DMS153 treated with DMSO at 0.1 percent for 48 hours (cell line): ENCODE measurements around the gene NPSR1.
"Not testable (repeated sequence)": the region's sequence is repeated elsewhere in the genome, so short reads cannot be mapped to it uniquely, and the experiment has no call there.

ENCODE experiments used
- DNase-seq: peaks from one replicate; lab custom pipeline; 2025; ENCODE audit not compliant: unreplicated experiment; lab: John Stamatoyannopoulos, UW

Gene NPSR1

GRCh38 chr7:34657632-34658268 lies at the start of gene NPSR1:
TSS of gene NPSR1 (plus strand) at chr7:34658218. CDS start at chr7:34658413, 195 bp downstream.
- no peak for DNase-seq

DNA sequence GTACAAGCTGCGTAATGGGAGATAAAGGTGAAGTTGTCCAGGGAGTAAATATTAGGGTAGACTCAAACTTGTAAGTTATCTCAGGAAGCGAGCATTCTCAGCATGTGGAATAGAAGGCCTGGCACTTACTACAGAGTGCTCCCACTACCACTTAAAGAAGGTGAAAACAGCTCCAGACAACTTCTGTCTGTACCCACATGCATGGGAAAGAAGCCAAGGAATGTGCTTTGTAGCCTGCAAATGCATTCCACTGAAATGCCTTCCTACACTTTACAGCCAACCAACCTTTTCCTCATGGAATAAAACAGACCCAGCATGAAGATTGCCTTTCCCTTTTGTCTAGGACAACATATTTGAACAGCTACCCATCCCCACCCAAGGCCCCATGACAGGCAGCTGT lies 45.4 kb upstream of the NPSR1 start:
- DNase-seq, result no peak

- no peak for DNase-seq
Measured at GRCh38 chr7:34620425-34620824, 37.6 kb upstream of the NPSR1 start.

DNA sequence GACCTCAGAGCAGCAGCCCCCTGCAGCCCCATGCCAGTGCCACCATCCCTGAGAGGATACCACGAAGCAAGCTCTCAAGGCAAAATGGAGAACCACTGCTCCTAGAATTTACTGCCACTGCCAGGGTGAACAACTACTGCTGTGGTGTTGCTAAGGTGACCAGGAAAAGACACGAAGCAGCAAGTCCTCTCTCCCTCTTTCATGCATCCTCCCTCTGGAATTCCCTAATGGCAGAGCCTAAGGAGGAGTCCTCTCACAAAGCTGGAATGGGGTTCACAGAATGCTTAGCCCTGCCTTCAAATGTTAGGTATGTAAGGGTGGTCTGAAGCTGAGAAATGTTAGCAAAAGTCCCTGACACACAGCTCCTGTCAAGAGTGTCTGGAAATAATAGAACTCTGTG lies 35.8 kb upstream of the NPSR1 start:
- DNase-seq, result no peak

- no peak for DNase-seq
Measured at GRCh38 chr7:34622771-34623250, 35.2 kb upstream of the NPSR1 start.

DNA sequence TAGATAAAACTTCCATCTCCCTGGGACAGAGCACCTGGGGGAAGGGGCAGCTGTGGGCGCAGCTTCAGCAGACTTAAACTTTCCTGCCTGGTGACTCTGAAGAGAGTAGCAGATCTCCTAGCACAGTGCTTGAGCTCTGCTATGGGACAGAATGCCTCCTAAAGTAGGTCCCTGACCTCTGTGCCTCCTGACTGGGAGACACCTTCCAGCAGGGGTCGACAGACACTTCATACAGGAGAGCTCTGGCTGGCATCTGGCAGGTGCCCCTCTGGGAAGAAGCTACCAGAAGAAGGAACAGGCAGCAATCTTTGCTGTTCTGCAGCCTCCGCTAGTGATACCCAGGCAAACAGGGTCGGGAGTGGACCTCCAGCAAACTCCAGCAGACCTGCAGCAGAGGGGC lies 29.4 kb upstream of the NPSR1 start:
- DNase-seq, result not testable (repeated sequence)

DNA sequence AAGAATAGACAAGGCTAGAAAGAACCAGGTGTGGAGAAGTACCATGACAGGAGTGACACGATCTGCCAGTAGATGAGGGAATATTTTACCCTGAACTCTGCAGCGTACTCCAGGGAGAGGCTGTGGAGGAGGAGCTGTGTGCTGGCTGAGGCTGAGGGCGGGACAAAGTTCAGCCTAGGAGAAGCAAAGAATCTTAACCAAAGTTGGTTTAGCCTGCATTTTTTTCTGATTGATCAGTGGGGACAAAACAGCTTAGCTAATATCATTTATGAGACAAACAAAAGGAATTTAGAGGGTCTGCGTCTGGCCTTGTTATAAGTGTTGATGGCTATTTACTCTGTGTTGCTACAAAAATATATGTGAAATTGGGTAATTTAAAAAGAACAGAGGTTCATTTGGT lies 5.2 kb upstream of the NPSR1 start:
- DNase-seq, result no peak

GRCh38 chr7:34653787-34654186 lies 4.2 kb upstream of the NPSR1 start:
- no peak for DNase-seq

- no peak for DNase-seq
Measured at GRCh38 chr7:34655384-34655783, 2.6 kb upstream of the NPSR1 start.

DNA sequence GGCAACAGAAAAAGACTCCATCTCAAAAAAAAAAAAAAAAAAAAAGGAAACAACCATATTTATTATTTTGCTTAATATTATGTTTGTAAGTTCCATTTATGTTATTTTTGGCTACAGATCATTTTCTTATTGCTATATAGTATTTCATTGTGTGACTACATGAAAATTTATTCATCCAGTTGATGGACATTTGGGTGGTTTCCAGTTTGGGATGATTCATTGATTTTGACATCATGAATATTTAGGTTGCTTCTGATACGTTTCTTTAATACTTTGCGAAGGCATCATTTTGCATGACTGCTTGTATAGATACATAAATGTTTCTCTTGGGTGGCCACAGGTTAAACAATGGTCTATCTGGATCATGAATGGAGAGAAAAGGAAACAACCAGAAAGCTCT lies 2.0 kb upstream of the NPSR1 start:
- no peak for DNase-seq

DNA sequence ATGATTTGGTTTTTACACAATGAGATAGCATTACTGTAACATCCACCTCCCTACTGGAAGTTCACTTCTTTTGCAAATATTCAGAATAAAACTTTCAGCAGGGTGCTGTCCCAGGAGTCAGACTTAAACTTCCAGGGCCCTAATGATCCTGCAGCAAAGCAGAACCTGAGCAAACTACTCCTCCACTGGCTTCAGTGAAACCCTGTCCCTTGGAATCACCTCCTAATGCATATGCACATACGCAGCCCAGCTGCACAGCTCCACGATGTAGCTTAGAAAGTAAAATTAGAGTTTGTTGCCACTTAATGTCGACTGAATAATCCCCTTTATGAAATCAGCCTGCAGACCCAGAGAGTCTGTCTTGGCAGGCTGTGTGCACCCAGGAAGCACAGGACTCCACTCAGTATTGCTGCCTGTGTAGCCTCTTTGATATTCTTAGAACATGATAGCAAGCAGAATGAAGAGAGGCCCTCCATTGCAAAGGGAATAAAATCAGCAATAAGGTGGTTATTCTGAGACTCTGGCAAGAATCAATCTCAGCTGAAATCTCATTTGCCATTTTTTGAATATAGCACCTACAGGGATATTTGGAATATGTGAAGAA lies 1.6 kb downstream of the NPSR1 start:
- DNase-seq, result no peak

GRCh38 chr7:34662058-34662708 lies 4.2 kb downstream of the NPSR1 start:
- no peak for DNase-seq

DNA sequence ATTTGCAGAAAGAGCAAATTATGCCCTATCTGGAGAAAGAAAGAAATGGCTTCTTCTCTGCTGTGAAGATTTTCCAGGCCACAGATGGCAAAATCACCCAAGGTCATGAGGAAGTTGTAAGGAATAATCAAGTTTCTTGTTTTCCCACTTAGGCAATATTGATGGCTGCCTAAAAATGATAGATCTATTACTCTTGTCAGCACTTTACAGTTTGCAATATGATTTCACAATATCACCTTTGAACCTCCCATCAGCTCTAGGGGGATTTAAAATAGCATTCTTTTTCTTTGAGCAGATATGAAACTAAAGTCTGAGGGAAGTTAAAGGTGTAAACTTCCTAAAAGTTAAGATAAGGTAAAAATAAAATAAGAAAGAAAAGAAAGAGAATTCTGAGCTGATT lies 6.7 kb downstream of the NPSR1 start:
- DNase-seq, result no peak

- DNase-seq, result no peak
Measured at GRCh38 chr7:34672430-34672829, 14.4 kb downstream of the NPSR1 start.

DNA sequence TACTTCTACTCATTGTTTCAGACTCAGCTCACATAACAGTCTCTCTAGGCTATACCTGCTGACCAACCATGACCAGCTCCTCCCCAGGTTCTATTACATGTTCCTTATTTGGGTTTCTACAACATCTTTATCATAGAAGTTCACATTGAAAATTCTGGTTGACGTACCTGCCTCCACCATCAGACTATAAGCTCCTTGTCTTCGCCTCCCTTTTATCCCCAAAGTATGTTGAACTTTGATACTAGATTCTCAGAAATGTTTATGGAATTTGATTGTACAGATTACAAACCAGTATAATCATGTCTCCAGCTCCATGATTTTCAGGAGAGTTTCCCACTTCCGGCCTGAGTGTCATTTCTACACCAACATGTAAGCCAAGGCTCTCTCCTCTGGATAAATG lies 15.0 kb downstream of the NPSR1 start:
- DNase-seq, result no peak

DNA sequence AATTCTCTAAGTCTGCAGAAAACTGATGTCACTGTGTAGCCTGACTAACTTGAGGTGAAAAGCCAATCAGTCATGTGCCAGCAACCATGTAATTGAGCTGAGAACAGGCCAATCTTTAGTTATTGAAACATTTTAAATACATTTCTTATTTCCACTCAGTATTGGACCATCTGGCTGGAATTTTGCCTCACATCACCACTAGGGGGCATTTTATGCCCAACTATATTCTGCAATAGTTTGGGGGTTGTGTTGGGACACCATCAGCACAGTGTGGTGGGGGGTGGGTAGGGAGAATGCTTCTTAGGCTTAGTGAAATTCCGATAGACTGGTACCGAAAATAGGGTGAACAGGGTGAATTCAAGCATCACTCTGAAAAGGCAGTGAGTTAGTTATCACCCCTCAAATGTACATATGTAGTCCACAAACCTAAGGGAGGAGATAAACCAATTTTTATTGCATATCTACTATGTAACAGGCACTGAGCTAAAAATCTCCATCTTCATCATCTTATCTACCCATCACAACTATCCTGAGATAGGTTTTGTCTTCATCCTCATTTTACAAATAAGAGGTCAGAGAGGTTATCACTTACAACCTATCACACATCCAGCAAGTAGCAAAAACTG lies 17.8 kb downstream of the NPSR1 start:
- no peak for DNase-seq

- no peak for DNase-seq
Measured at GRCh38 chr7:34677491-34677890, 19.5 kb downstream of the NPSR1 start.

GRCh38 chr7:34687529-34687928 lies 29.5 kb downstream of the NPSR1 start:
- DNase-seq, result no peak

DNA sequence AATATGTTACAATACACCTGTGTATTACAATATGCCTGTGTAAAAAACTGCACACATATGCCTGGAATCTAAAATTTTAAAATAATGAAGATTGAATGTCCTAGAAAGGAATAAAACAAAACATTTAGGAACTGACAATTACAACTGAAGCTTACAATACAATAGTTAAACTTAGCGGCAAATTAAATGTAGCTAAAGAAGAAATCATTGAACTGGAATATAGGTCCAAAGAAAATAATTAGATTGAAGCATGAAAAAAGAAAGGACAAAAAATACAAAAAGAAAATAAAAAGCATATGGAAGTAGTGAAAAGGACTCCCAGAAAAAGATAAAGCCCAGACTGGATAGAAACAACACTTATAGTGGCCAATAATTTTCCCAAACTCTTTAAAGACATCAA lies 38.4 kb downstream of the NPSR1 start:
- no peak for DNase-seq

DNA sequence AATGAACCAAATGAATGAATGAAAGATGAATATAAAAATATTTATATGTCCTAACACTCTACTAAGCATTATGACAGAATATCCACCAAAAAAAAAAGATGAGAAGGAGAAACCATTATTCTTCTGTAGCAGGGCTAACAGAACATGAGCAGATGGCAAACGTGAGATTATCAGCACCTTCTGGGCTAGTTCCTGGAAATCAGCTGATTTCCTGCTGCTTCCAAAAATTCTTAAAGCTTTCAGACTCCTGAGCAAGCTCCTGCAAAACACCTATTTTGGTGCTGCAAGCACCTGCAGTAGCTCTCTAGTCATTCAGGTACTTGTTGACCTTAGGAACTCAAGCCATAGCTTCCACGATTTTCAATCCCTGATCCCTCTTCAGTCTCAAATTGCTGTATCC lies 51.8 kb downstream of the NPSR1 start:
- no peak for DNase-seq

- no peak for DNase-seq
Measured at GRCh38 chr7:34718867-34719266, 60.8 kb downstream of the NPSR1 start.

DNA sequence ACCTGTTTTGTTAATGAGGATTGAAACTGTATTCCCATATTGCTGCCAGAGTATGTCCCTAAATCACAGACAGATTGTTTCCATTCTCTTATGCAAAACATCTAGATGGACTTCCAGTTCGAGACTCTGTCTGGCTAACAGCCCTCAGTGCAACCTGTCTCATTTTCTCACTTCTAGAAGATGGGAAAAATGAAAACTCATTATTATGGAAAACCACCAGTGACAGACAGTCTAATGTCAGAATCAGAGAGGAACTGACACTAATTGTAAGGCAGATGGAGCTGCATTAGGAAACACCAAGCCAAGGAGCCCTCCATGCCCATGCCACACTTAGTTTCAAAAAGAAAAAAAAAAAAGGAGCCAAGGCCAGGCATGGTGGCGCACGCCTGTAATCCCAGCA lies 61.6 kb downstream of the NPSR1 start:
- DNase-seq, result no peak
